Dermis microvascular lymphatic vessel endothelial cell (primary cell): Measurements from ENCODE around the gene CLEC20A. TPM values are rescaled to one million over a fixed set of nuclear protein-coding genes. Genes with fewer than 3 reads are reported as not detected.
"Not testable (repeated sequence)": the region's sequence is repeated elsewhere in the genome, so short reads cannot be mapped to it uniquely, and the experiment has no call there.

Experiments used
- DNase-seq, 2 donors: peaks; one replicate each; pipeline versions ENCODE4 v3.0.0 to v3.0.0-alpha.2; 2010; ENCODE audit warnings: low read depth in 2 of 2
- total RNA-seq: library from RNA; depleted of rRNA; stranded (reverse); fragments of >200 nt; gene quantifications from 2 replicates; pipeline ENCODE4 v1.2.1, GENCODE V29; 2014

Gene CLEC20A
- total RNA-seq, 1 donor from 2014 or later: not detected

- no peak for DNase-seq
These were observed 32.7 kb upstream of the CLEC20A start for GRCh38 chr1:178529364-178530036.

- DNase-seq: no peak
These were observed 32.2 kb upstream of the CLEC20A start for GRCh38 chr1:178528953-178529335.

GRCh38 chr1:178528228-178528952 lies 31.6 kb upstream of the CLEC20A start:
- DNase-seq: no peak

GRCh38 chr1:178527117-178527516 lies 30.4 kb upstream of the CLEC20A start:
- no peak for DNase-seq

- DNase-seq: no peak
These were observed 24.5 kb upstream of the CLEC20A start for GRCh38 chr1:178521241-178521640.

GRCh38 chr1:178520803-178521202 lies 24.0 kb upstream of the CLEC20A start:
- DNase-seq: no peak

GRCh38 chr1:178518894-178519293 lies 22.1 kb upstream of the CLEC20A start:
- DNase-seq: no peak

- no peak for DNase-seq
These were observed 19.3 kb upstream of the CLEC20A start for GRCh38 chr1:178516110-178516509.

GRCh38 chr1:178513278-178513983 lies 16.7 kb upstream of the CLEC20A start:
- no peak for DNase-seq

- no peak for DNase-seq
These were observed 16.0 kb upstream of the CLEC20A start, which contains the start of gene TEX35 for GRCh38 chr1:178512566-178513277. TEX35 (plus strand) TSS chr1:178513109; CDS start chr1:178513189, 80 bp downstream.

- no peak for DNase-seq
These were observed 13.4 kb upstream of the CLEC20A start for GRCh38 chr1:178510155-178510554.

- DNase-seq: no peak
These were observed 12.7 kb upstream of the CLEC20A start for GRCh38 chr1:178509414-178510007.

GRCh38 chr1:178506669-178507068 lies 9.9 kb upstream of the CLEC20A start:
- no peak for DNase-seq

GRCh38 chr1:178506177-178506576 lies 9.4 kb upstream of the CLEC20A start:
- DNase-seq: no peak

GRCh38 chr1:178504286-178504685 lies 7.5 kb upstream of the CLEC20A start:
- no peak for DNase-seq

GRCh38 chr1:178503849-178504248 lies 7.1 kb upstream of the CLEC20A start:
- no peak for DNase-seq

- DNase-seq: not testable (repeated sequence)
These were observed 6.6 kb upstream of the CLEC20A start for GRCh38 chr1:178503316-178503715.

GRCh38 chr1:178502856-178503255 lies 6.1 kb upstream of the CLEC20A start:
- DNase-seq: no peak

GRCh38 chr1:178502330-178502714 lies 5.6 kb upstream of the CLEC20A start:
- no peak for DNase-seq

GRCh38 chr1:178501705-178502329 lies 5.1 kb upstream of the CLEC20A start:
- DNase-seq: peak; percentile 17 to 73
